Measurements from ENCODE around the gene PACS2. TPM values are rescaled to one million over a fixed set of nuclear protein-coding genes. Genes with fewer than 3 reads are reported as not detected.
A peak's percentile ranks its signal among the peaks of the same experiment; 100 is the strongest.

Gene PACS2
- total and polyA plus RNA-seq, 2 of the 8 experiments (the other 6 are each of a cell fraction or from before 2014, with no cell fraction given) = 38.0 to 62.8 TPM

- H3K27ac ChIP-seq (ENCODE audit: low read depth, low read length) = no peak overlapping the region
- peaks cover 0 to 10% of the 10 kb centered on the region in 2 experiments for H4K20me1 ChIP-seq (replicated peaks in 1 of 2; ENCODE audit: control insufficient read depth in 1 of 2, insufficient read depth in 2 of 2, low read length in 2 of 2)
- no peak overlapping the region for H2AFZ ChIP-seq (ENCODE audit: low read length)
- H3K9me3 ChIP-seq (ENCODE audit: insufficient read depth in 2 of 2, low read depth in 1 of 2, low read length in 1 of 2) = no peaks in the 10 kb centered on the region
- H4K91ac ChIP-seq (replicated peaks; ENCODE audit: insufficient read length, low read length) = no peak overlapping the region
- no peak overlapping the region for H3K4me2 ChIP-seq (ENCODE audit: insufficient read depth in 1 of 2, low read depth in 2 of 2, low read length in 2 of 2)
- no peak overlapping the region for H3K56ac ChIP-seq (replicated peaks; ENCODE audit: insufficient read length, low read depth, low read length)
- no peak for FAIRE-seq
- H4K5ac ChIP-seq (ENCODE audit: insufficient read length, low read depth, low read length) = no peak overlapping the region
- H3K79me1 ChIP-seq (ENCODE audit: low read depth, low read length) = no peaks in the 10 kb centered on the region
- H3K23me2 ChIP-seq (ENCODE audit: low read depth, low read length) = no peaks in the 10 kb centered on the region
- POLR2A ChIA-PET (ENCODE audit: partially characterized antibody) = interaction anchor here (0.6 to 1.0 kb wide), 3 partner anchors 41 to 52 kb away, joined by 3 read pairs; no protein-coding TSS in a partner anchor
- no peak overlapping the region for H3K18ac ChIP-seq (ENCODE audit: extremely low read depth, low read length)
- no peak overlapping the region for H2BK15ac ChIP-seq (ENCODE audit: low read length)
- DNase-seq (ENCODE audit: low read depth in 1 of 2, low spot score in 2 of 2) = no peak
- no peak overlapping the region for H3K4me3 ChIP-seq (ENCODE audit: extremely low read depth in 1 of 4, insufficient read depth in 2 of 4, low read depth in 3 of 4, low read length in 4 of 4)
- H2AK5ac ChIP-seq (ENCODE audit: low read depth, low read length) = no peak overlapping the region
- H3K4ac ChIP-seq (replicated peaks; ENCODE audit: insufficient read length, low read depth, low read length) = no peak overlapping the region
- CTCF ChIA-PET (ENCODE audit: partially characterized antibody) = interaction anchor here (1.1 to 1.9 kb wide), 4 partner anchors 11 to 89 kb away, joined by 3 to 9 read pairs (median 4); no protein-coding TSS in a partner anchor
- no peak overlapping the region for H3K9ac ChIP-seq (replicated peaks in 1 of 4; ENCODE audit: extremely low read depth in 1 of 4, low read depth in 3 of 4, low read length in 3 of 4)
- no peaks in the 10 kb centered on the region for H3K79me2 ChIP-seq (ENCODE audit: control insufficient read depth in 1 of 2, insufficient read depth in 2 of 2, low read length in 2 of 2)
- no peak overlapping the region for H3K14ac ChIP-seq (ENCODE audit: insufficient read length)
- H3K4me1 ChIP-seq (replicated peaks in 1 of 4; ENCODE audit: control insufficient read depth in 3 of 4, insufficient read depth in 4 of 4, low read length in 3 of 4) = no peaks in the 10 kb centered on the region
- H2BK20ac ChIP-seq (ENCODE audit: low read length) = no peak overlapping the region
- no peaks in the 10 kb centered on the region for H3K27me3 ChIP-seq (replicated peaks in 1 of 4; ENCODE audit: control insufficient read depth in 3 of 4, extremely low read depth in 1 of 4, insufficient read depth in 3 of 4, low read length in 3 of 4)
- no peak for TF ChIP-seq ASH2L (IDR thresholded peaks at IDR 0.05; ENCODE audit: low read length)
- no peak for TF ChIP-seq TBP (IDR thresholded peaks at IDR 0.05; ENCODE audit: low read depth, low read length)
- TF ChIP-seq RFX5 (IDR thresholded peaks at IDR 0.05; ENCODE audit: borderline replicate concordance, low read depth, low read length) = no peak
- no peak for TF ChIP-seq BRCA1 (IDR thresholded peaks at IDR 0.05; ENCODE audit: low read depth, low read length)
- TF ChIP-seq GABPA (IDR thresholded peaks at IDR 0.05; ENCODE audit: borderline replicate concordance, insufficient read depth, low read length) = no peak
- no peak for TF ChIP-seq CBX5 (IDR thresholded peaks at IDR 0.05; ENCODE audit: low read depth, low read length)
- H3K36me3 ChIP-seq (ENCODE audit: control insufficient read depth in 2 of 4, insufficient read depth in 4 of 4, low read length in 3 of 4) = peaks cover 3 to 30% (median 8%) of the 10 kb centered on the region in 4 experiments; a peak in 5 of 8 replicates
- no peak overlapping the region for H2BK5ac ChIP-seq (ENCODE audit: low read depth, low read length)
- peak overlapping the region; percentile 25; the same call in 1 of the 2 replicates for H4K8ac ChIP-seq (ENCODE audit: extremely low read depth, insufficient read depth, low read length)
- H3K23ac ChIP-seq (ENCODE audit: insufficient read length) = no peak overlapping the region
- no peak overlapping the region for H2BK120ac ChIP-seq (replicated peaks; ENCODE audit: low read depth, low read length)
- 94% methylated on average over 26 of the region's 27 CpGs; no CpG with 5 or more reads in 1 of the 2 experiments for WGBS, 2 experiments (ENCODE audit: extremely low coverage in 1 of 2, insufficient coverage in 1 of 2, insufficient read length in 1 of 2, insufficient replicate concordance in 2 of 2, low coverage in 1 of 2, low lambda C conversion rate in 2 of 2, missing lambda C conversion rate in 1 of 2)
- H2BK12ac ChIP-seq (ENCODE audit: low read depth, low read length) = no peak overlapping the region
Measured at GRCh38 chr14:105381446-105382342, 67.1 kb downstream of the PACS2 start.

All from H1 (cell line).